GM12878 (cell line): ENCODE measurements around the gene TIGAR.

Source experiments
- EZH2 ChIP-seq: IDR thresholded peaks from 2 replicates; pipeline ENCODE4 v1.6.1; 2012; ENCODE audit warnings: low read depth, mild to moderate bottlenecking, control low read depth, inconsistent platforms, low read length, borderline replicate concordance; ENCODE audit not compliant: control insufficient read depth
- NFYA ChIP-seq: IDR thresholded peaks from 2 replicates; pipeline ENCODE4 v1.6.1; 2011; ENCODE audit warnings: low read depth, mild to moderate bottlenecking, low read length, improper control_type of control experiment, borderline replicate concordance
- TF ChIP-seq, protein P1 (sequence below): IDR thresholded peaks from 2 replicates; pipeline ENCODE4 v1.6.1; 2012; ENCODE audit warnings: low read depth, low read length, improper control_type of control experiment
- TF ChIP-seq, protein P2 (sequence below), 3 experiments: IDR thresholded peaks in 2 of 3; conservative IDR thresholded peaks in 1 of 3; 2 replicates each; pipeline ENCODE4 v1.5.1; 2011; ENCODE audit warnings: low read depth in 3 of 3, low read length in 3 of 3, mild to moderate bottlenecking in 3 of 3, control low read depth in 2 of 3, moderate library complexity in 2 of 3, inconsistent platforms in 1 of 3, mixed read lengths in 1 of 3; ENCODE audit not compliant: control insufficient read depth in 2 of 3, insufficient read depth in 1 of 3; ENCODE audit errors: extremely low read depth in 1 of 3

DNA sequence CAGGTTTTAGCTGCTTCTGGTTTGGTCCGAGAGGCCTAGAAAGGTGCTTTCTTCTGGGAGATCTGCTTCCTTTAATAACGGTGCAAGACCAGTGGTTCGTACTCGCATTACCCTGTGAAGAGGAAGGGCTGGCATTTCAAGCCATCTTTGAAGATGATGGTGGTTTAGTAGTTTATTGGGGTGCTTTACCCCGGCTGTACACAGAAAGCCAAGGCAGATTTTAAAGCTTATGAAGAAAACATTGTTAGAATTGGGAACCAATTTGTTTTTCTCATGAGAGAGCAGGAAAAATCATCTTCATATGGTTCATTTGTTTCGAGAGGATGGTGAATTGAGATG is 43.8 kb upstream of the TIGAR start:
- TF ChIP-seq, protein P1, sequence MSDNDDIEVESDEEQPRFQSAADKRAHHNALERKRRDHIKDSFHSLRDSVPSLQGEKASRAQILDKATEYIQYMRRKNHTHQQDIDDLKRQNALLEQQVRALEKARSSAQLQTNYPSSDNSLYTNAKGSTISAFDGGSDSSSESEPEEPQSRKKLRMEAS, result no peak
- TF ChIP-seq, protein P2, sequence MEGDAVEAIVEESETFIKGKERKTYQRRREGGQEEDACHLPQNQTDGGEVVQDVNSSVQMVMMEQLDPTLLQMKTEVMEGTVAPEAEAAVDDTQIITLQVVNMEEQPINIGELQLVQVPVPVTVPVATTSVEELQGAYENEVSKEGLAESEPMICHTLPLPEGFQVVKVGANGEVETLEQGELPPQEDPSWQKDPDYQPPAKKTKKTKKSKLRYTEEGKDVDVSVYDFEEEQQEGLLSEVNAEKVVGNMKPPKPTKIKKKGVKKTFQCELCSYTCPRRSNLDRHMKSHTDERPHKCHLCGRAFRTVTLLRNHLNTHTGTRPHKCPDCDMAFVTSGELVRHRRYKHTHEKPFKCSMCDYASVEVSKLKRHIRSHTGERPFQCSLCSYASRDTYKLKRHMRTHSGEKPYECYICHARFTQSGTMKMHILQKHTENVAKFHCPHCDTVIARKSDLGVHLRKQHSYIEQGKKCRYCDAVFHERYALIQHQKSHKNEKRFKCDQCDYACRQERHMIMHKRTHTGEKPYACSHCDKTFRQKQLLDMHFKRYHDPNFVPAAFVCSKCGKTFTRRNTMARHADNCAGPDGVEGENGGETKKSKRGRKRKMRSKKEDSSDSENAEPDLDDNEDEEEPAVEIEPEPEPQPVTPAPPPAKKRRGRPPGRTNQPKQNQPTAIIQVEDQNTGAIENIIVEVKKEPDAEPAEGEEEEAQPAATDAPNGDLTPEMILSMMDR (IDR thresholded peaks at IDR 0.05 in 2 of 3, conservative IDR thresholded peaks at IDR 0.05 in 1 of 3; ENCODE audit: control insufficient read depth in 2 of 3, extremely low read depth in 1 of 3, insufficient read depth in 1 of 3, low read depth in 3 of 3, low read length in 3 of 3), result no peak
- TF ChIP-seq NFYA (no peak), EZH2 (no peak)
